ENCODE data around the gene ADAMTSL5.

GRCh38 chr19:1554968-1555367, 42.1 kb upstream of the ADAMTSL5 start:
- TF ChIP-seq CTCF (IDR thresholded peaks at IDR 0.05; ENCODE audit: low read length) (no peak), EZH2 (optimal IDR thresholded peaks at IDR 0.05; ENCODE audit: low read depth, low read length) (no peak), EZH2phosphoT487 (IDR thresholded peaks at IDR 0.05; ENCODE audit: low read length) (no peak)

All from MM.1S (cell line).